DOHH2 (cell line): Measurements from ENCODE around the gene RAB3GAP1.

Experiments used
- H3F3A ChIP-seq: fragments of 200-600 bp; sonication (generic), shearing (Covaris generic); 2 replicates; pipeline ENCODE4 v1.6.0; 2016; ENCODE audit warnings: antibody characterized with exemption, mild to moderate bottlenecking; ENCODE audit not compliant: control insufficient read depth, insufficient read depth
- H3K27ac ChIP-seq: fragments of 200-600 bp; sonication (generic); 2 replicates; pipeline ENCODE4 v1.5.1; 2014; ENCODE audit warnings: low read depth, mild to moderate bottlenecking, low read length, moderate library complexity
- H3K27me3 ChIP-seq: fragments of 200-600 bp; sonication (generic); 2 replicates; pipeline ENCODE4 v1.6.1; 2014; ENCODE audit warnings: mild to moderate bottlenecking, low read length, mixed read lengths; ENCODE audit not compliant: control insufficient read depth
- H3K36me3 ChIP-seq: fragments of 200-600 bp; sonication (generic); 2 replicates; pipeline ENCODE4 v1.6.1; 2014; ENCODE audit warnings: mild to moderate bottlenecking, low read length, moderate library complexity, mixed read lengths; ENCODE audit not compliant: control insufficient read depth
- H3K4me1 ChIP-seq: fragments of 200-600 bp; sonication (generic); 2 replicates; pipeline ENCODE4 v1.6.1; 2014; ENCODE audit warnings: mild to moderate bottlenecking, low read length, mixed read lengths; ENCODE audit not compliant: control insufficient read depth
- H3K4me2 ChIP-seq: fragments of 200-600 bp; sonication (generic); 2 replicates; pipeline ENCODE4 v1.6.0; 2014; ENCODE audit warnings: mild to moderate bottlenecking, low read length, moderate library complexity
- H3K4me3 ChIP-seq: fragments of 200-600 bp; sonication (generic); 2 replicates; pipeline ENCODE4 v1.5.1; 2014; ENCODE audit warnings: mild to moderate bottlenecking, low read length, mixed read lengths
- H3K79me2 ChIP-seq: fragments of 200-600 bp; sonication (generic); 2 replicates; pipeline ENCODE4 v1.6.1; 2014; ENCODE audit warnings: mild to moderate bottlenecking, low read length, mixed read lengths; ENCODE audit not compliant: control insufficient read depth
- H3K9me2 ChIP-seq: fragments of 200-600 bp; sonication (generic); replicated peaks from 2 replicates; pipeline ENCODE4 v1.6.1; 2014; ENCODE audit warnings: mild to moderate bottlenecking, low read length, mixed read lengths; ENCODE audit not compliant: control insufficient read depth
- H3K9me3 ChIP-seq: fragments of 200-600 bp; sonication (generic); 2 replicates; pipeline ENCODE4 v1.6.1; 2014; ENCODE audit warnings: antibody characterized with exemption, low read length, mixed read lengths; ENCODE audit not compliant: control insufficient read depth, insufficient read depth
- H4K20me1 ChIP-seq: fragments of 200-600 bp; sonication (generic); 2 replicates; pipeline ENCODE4 v1.6.0; 2014; ENCODE audit warnings: low read depth, mild to moderate bottlenecking, antibody characterized with exemption, low read length, moderate library complexity; ENCODE audit not compliant: control insufficient read depth, insufficient read depth
- CTCF ChIP-seq: fragments of 200-600 bp; sonication (generic); IDR thresholded peaks from one replicate; pipeline ENCODE4 v1.5.1; 2014; ENCODE audit warnings: antibody characterized with exemption, mild to moderate bottlenecking, low read depth, low read length; ENCODE audit not compliant: poor library complexity, severe bottlenecking
- EZH2phosphoT487 ChIP-seq: fragments of 200-600 bp; sonication (generic); IDR thresholded peaks from 2 replicates; pipeline ENCODE4 v1.6.1; 2017; ENCODE audit warnings: borderline replicate concordance, mild to moderate bottlenecking, antibody characterized with exemption, low read length, moderate library complexity, mixed read lengths

Gene RAB3GAP1

DNA sequence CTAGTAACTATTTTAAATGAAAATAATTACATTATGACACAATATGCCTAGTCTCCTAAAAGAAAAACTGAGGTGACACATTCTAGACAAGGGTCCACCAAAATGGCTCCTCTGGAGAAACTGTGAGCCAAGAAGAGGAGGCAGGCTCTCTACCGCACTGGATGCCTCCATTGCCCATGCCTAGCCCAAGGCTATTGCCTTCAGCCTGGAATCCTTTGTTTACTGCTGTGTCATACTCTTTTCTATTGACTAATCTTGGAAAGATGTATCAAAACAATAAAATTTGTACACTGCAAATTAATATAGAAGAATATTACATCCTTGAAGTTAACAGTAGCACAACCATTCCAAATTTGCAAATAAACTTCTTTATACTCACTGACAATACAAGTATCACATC lies 167.1 kb downstream of the RAB3GAP1 start:
- Histone ChIP-seq H3K9me3 (no peaks in the 10 kb centered on the region), H3F3A (no peaks in the 10 kb centered on the region), H3K27me3 (no peaks in the 10 kb centered on the region), H3K9me2 (no peaks in the 10 kb centered on the region), H3K4me3 (no peak overlapping the region), H3K4me1 (no peaks in the 10 kb centered on the region), H3K79me2 (no peaks in the 10 kb centered on the region), H3K36me3 (peaks cover 5% of the 10 kb centered on the region; the same call in 1 of the 2 replicates), H3K4me2 (no peak overlapping the region), H4K20me1 (no peaks in the 10 kb centered on the region), H3K27ac (no peak overlapping the region)
- TF ChIP-seq CTCF = no peak
- TF ChIP-seq EZH2phosphoT487 = no peak
